NCI-H1436 (cell line): ENCODE data around the gene TNFRSF4.

Experiments used
- DNase-seq: peaks from one replicate; lab custom pipeline; 2025; lab: John Stamatoyannopoulos, UW

Gene TNFRSF4

DNA sequence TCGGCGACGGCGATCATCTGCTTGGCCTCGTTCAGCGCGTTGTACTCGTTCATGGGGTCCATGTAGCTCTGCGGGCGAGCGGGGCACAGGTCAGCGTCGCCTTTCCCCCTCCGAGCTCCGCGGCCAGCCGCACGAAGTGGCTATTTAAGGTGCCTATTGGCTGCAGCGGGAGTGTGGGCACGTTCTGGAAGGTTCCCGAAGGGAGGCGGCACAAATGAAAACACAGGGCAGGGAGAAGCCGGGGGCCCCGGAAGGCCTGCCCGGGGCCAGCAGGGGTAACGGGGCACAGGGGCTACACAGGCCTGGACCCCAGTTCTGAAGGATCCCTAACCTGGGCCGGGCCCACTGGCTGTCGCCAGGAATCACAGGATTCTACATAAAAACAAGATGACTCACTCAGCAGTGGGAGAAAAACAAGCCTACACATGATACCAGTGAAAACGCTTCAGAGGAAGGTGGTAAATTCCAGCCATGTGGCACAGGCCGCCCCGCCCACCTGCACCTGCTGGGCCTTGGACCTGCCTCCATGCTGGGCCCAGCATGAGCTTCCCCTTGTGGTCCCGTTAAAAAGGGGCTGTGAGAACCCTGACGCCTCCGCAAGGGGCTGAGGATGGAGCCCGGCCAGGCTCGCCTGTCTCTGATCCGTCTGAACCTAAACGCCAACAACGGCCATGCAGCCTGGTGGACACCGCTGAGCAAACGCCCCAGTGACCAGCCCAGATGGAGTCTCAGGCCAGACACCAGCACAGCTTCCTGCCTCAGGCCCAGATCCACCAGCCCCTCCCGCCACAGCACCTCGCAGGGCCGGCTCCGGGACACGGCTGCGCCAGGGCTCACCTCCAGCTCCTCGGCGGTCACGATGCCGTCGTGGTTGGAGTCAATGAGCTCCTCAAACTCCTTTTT lies 3.9 kb upstream of the TNFRSF4 start:
- no peak for DNase-seq

DNA sequence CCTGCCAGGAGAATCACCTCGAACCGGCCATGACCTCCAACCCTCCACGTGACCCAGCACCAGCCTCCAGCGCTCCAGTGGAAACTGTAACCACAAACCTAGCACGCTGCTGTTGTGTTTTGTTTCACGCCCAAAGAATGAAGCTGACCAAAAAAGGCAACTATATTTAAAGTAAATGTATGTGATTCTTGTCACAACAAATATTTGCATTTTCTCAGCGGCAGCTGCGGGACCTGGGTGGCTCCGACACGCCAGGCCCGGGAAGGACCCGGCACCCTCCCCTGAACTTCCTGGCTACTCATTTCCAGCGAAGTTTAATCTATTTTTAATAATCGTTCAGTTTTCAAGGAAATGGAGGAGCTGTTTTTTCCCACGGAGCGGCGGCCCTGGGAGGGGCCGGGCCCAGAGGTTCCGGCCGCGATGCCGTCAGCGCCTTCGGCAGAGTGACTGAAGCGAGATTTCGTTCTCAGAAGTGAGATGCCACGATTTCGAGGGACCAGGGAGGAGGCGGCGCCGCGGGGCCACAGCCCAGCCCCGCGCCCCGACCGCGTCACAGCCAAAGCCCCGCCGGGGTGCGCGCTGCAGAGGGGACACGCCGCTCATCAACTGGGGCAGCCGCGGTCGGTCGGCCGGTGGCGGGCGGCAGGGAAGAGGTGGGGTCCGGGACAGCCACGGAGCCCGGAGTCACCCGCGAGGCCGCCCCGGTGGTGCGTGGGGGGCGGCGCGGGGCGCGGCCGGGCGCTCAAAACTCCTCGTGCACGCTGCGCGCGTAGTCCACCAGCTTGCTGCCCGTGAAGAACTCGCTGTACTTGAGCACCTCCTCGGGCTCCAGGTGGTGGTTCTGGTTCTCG lies 3.0 kb upstream of the TNFRSF4 start:
- DNase-seq, result no peak

DNA sequence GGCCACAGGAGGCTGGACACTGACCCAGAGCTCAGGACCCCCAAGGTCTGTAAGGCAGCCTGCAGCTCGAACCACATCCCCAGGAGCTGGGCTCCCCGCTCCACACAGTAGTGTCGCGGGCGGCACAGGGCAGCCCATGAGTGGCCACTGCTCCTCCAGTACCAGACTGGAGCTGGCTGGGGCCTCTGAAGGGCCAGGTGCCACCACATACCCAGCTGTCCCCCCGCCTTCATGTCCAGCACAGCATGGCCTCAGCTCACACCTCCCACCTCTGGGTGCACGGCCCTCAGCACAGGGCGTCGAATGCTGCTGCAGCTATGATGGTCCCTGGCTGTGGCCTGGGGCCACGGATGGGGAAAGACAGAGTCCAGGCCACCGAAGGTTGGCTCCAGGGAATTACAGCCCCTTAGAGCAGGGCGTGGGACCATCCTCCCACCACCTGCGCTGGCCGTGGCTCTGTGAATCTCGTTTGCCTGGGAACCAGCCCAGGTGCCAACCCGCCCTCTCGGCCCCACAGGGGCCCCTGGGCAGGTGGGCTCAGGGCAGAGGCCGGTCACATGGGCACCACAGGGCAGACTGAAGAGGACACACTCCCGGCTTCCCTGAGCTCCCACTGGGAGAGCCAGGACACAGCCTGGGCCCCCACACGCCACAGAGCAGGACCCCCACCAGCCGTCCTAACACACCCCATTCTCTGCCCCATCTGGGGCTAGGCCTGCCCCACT lies 2.1 kb upstream of the TNFRSF4 start:
- no peak for DNase-seq

DNA sequence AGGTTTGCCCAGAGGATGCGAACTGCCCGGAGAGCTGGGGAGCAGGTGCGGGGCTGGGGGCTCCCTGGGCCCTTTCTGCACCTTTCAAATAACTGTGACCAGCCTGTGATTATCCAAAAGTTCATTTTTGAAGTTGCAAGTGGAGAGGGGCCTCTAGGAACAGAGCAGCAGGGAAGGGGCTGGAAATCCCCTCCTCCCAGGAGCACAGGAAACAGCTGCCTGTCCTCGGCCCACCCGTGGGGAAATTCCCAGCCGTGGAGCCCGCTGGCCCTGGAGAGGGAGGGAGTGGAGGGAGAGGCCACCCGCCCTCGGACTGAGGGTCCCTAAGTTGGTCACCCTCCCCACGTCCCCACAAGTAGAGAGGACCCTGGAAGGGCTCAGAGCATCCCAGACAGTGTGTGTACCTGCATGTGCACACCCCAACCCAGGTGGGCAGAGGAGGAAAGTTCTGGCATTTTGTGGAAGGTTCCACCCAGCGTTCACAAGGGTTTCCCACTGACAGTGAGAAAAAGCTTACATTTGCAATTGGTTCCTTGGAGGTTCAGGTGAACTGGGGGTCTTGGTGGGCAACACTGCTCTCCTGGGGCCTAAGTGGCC lies 1.2 kb upstream of the TNFRSF4 start:
- no peak for DNase-seq

DNA sequence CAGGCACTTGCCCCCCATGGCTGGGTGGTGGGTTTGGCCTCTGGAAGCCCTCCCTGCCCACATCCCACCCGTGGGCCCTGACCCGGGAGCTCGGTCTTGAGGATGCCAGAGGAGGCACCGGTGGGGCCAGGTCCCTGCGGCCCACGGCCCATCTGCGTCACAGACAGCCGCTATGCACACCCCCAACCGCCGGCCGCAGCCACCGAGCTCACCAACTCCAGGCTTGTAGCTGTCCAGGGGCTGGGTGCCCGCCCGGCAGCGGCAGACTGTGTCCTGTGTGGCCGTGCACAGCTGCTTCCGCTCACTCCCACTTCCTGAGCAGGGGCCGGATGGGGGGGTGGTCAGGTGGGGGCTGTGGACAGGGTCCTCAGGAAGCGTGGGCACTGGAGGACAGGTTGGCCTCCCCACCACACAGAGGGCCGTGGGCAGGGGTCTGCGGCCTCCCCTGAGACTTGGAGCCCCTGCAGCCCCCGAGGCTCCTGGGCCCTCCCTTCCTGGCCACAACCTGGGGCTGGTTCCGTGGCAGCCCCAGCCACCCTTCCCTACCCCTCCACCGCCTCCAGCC lies 1.1 kb downstream of the TNFRSF4 start:
- no peak for DNase-seq

DNA sequence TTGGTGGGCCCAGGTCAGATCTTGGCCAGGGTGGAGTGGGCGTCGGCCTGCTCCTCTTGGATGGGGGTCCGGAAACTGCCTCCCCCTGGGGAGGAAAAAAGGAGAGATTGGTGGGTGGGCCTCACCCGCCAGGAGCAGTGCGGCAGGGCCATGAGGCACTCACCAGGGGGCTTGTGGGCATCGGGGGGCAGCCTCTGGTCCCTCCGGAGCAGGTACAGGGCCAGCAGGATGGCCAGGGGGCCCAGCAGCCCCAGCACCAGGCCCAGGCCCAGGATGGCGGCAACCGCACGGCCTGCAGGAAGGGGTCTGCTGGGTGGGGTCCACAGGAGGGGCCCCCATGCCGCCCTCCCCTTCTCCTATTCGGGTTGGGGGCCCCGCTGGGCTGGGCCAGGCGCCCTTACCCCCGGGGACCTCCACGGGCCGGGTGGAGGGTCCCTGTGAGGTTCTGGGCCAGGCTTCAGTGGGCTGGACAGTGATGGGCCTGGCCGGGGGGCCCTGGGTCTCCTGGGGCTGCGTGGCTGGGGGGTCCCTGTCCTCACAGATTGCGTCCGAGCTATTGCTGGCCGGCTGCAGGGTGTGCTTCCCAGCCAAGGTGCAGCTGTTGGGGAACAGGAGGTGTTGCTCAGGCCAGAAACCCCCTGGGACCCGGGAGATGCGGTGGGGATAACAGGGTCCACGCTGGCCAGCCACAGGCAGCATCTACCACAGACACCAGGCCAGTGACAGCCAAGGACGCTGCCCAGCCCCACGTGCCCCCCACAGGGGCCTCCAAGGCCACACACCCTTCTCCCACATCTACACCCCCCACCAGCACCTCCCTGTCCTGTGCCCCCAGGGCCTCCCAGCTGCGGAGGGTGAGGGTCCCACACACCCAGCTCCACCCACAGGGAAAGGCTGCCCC lies 2.2 kb downstream of the TNFRSF4 start:
- DNase-seq, result no peak

DNA sequence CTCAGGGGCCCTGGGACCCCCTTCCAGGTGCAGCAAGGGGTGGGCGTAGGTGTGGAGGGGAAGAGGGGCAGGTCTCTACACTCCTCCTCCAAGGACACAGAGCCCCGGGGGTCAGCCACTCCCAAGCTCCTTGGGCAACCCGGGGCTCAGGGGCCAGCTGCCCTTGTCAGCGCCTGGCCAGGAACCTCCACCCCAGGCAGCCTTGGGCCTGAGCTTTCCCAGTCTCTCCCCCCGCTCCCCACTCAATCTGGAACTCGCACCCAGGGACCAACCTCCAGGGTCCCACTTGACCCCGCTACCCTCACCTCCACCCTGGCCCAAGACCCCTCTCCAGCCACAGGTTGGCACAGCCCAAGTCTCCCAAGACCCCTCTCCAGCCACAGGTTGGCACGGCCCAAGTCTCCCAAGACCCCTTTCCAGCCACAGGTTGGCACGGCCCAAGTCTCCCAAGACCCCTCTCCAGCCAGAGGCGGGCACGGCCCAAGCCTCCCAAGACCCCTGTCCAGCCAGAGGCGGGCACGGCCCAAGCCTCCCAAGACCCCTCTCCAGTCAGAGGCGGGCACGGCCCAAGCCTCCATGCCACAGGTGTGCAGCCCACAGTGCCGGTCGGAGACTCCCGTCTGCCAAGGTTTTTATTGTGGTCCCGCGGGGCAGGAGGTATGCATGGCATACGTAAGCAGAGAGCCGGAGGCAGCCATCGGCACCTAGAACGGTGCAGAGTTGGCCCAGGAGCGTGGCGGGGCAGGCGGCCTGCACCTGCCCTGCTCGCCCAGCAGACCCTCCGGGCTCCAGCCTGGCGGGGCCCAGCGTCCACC lies 3.0 kb downstream of the TNFRSF4 start:
- no peak for DNase-seq

DNA sequence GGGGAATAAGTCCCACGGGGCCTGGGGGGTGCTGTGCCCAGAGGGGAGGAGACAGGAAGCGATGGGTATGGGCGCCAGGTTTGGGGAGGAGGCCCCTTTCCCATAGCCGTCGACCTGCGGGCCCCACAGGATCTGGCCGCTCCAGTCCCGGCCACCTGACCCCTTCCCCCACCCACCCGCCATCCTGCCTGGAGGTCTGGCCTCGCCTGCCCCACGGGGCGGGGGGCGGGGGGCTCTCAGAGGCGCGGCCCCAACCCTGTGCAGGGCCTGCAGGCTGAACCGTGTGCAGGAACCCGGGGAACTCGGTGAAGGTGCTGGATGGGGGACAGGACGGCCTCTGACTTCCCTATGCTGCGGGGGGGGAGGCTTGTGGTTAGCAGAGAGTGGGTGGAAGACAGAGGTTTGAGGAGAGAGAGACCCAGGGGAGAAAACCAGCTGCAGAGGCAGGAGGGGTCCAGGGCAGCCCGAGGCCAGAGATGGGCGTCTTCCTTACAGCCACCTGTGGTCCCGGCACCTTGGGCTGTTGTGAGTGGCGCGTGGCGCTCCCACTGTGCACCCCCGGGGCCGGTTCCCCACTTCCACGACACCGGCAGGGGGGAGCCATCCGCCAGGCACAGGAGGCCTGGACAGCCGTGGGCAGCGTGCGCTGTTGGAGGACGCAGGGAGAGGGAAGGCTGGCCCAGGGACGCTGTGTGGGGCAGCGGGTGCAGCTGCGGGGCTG lies 5.1 kb downstream of the TNFRSF4 start:
- DNase-seq, result no peak

DNA sequence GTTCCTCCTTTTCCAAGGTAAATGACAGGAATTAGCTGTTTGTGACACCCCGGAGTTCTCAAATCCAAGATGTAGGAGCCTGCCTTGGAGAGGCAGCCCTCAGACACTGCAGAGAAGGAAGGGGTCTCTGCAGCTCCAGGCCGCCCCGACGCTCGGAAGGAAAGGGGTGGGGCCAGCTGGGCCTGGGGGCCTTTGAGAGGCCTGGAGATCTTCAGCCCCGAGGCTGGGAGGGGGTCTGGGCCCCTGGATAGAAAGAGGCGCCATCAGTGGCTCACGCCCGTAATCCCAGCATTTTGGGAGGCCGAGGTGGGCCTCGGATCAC lies 6.4 kb downstream of the TNFRSF4 start:
- DNase-seq, result no peak

DNA sequence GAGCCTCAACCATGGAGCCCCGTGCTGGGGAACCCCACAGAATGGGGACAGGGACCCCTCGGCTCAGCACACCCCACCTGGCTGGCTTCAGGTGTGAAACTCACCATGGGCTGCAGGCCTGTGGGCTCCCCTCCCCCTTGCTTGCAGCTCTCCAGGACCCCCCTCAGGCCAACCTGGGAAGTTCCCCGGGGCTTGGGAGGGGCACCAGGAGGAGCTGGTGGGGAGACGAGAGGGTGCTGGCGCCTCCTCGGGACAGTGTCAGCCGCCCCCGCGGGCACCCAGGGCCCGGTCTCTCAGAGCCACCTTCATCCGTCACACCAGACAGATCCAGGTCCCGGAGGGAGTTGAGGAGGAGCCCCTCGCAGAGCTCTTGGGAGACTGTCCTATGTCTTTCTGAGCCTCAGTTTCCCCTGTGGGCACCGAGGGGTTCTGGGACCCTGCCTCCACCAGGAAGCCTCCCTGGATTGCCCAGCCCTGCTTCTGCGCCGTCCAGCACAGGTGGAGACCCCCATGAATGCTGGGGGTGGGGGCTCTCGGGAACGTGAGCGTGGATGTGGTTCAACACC lies 6.9 kb downstream of the TNFRSF4 start:
- no peak for DNase-seq

DNA sequence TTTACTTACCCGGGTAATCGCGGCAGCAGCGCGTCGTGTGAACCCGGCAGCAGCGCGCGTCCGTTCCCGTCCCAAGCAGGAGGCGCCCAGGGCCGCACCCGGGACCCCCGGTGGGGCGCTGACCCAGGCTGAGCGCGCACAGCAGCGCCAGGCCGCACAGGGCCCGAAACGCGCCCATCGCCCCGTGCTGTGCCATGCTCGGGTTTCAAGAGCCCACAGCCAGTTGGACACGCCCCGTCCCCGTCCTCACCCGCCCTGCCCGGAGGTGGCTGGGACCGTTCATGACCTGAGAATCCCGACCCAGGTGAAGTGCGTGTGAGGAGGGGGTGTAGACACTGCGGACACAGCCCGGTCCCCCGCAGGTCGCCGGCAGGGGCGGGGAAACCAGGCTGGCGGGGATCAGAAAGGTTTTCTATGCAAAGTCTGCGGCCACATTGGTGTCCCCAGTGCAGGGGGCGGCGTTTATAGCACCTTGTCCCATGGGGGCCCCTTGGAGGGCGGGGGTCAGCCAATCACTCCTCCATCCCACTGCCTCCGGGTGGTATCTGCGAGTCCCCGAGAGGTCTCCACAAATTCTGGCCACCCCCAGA lies 7.5 kb downstream of the TNFRSF4 start, which contains the start of gene TNFRSF18:
Gene TNFRSF18, minus strand, starts transcription at position 217 of the 590 bp plus-strand sequence. Its CDS starts 21 bp downstream, at position 196.
- no peak for DNase-seq

DNA sequence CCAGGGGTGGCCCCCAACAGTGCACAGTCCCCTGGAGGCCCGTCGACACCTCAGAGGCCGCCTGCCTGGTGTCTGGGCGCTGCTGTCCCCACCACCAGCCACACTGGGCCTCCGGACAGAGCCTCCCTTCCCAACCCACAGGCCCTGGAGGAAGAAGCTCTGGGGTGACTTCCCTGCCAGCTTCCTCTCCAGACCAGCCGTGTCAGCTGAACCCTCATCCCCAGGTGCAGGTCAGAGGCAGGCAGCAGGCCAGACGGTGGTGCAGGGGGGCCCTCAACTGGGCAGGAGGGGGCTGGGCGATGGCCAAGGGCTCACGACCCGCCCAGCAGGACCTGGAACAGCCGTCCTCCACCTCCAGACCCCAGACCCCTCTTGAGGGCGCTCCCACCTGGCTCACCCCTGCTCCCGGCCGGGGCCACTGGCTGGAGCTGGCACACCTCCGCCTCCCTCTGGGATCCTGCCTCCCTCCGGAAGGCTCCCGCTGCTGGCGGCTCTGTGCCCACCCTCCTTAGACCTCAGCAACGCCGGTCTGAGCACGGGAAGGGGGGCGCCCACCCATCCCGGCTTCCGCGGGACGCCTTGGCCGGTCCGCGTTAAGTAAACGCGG lies 8.1 kb downstream of the TNFRSF4 start:
- DNase-seq, result no peak

DNA sequence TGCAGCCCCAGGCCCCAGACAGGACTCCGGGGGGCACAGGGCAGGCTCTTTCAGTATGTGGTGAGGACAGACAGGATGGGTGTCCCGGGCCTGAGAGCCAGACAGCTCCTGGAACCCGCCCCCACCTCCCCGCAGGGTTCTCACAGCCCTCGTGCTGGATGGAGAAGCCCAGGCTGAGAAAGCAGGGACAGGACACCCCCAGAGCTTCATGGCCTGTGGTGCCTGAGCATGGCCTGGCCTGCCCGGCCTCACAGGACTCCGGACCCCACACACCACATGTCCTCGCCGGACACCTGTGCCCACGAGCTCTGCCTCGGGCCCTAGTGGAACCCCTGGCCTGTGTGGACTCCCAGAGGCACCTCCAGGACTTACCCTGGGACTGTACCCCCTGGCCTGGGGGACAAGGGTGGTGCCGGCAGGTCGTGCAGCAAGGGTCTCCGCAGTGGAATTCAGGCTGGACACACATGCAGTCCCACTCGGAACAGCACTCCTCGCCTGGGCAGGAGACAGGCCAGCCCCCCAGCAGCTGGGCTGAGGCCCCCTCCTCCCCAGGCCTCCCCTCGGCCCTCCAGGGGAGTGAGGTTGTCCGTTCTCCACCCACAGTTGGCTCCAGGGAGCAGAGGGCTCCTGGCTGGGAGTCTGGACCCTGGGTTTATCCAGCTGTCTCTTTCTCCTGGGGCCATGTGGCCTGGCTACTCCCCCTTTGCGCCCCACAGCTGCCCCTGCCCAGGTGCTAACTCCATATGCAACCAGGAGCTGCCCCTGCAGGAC lies 8.8 kb downstream of the TNFRSF4 start:
- no peak for DNase-seq

DNA sequence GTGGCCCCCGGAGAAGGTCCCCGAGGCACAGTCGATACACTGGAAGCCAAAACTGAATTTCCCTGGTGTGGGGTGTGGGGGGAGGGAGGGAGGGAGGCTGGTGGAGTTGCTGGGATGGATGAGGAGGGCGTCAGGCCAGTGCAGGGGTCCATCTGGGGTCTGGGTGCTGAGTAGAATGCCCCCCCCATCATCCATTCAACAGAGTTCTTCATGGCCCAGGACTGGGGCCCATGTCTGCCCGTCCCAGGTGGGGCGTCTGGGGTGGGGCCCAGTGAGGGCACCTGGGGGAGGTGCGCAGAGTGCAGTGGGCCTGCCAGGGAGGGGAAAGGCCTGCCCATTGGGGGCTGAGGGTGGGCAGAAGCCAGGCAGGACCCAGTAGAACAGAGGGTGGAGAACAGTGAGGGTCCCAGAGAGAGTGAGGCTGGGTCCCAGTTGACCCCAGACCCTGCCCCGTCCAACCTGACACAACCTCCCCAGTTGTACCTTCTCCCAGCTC lies 9.5 kb downstream of the TNFRSF4 start:
- no peak for DNase-seq

DNA sequence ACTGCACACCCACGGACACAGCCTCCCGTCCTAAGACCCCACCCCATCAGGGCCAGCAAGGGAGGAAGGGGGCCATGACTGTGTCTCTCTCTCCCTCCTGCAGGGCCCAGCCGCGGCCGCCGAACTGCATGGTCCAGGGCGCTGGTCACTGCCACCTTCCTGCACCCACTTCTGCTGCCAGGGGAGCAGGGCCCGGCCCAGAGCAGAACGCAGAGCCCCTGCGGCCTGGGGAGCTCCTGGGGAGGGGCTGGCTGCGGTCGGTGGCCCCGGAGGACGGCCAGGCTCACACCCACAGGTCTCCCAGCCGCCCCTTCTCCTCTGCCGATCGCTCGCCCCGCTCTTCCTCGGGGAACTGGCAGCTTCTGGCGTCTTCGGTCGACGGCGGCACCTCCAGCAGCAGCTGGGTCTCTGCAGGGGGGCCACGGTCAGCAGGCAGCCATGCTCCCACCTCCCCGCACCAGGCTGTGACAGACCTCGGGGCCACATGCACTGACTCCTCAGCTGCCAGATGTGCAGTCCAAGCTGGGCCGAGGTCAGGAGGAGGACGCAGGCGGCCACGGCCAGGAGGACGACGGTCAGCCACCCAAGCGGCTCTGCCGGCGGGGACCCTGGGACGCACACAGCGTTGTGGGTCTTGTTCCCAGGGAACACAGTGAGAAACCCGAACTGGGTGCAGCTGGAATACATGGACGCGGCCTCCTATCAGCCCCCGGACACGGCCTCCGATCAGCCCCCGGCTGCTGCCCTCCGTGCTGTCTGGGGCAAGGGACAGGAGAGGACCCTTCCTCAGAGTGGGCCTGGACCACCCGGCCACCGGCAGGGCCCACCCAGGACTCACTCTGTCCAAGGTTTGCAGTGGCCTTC lies 10.2 kb downstream of the TNFRSF4 start:
- DNase-seq, result no peak
